Occipital lobe (tissue), 2 donors: Measurements from ENCODE around the gene CPM. TPM values are rescaled to one million over a fixed set of nuclear protein-coding genes. Genes with fewer than 3 reads are reported as not detected.
"Not testable (repeated sequence)": the region's sequence is repeated elsewhere in the genome, so short reads cannot be mapped to it uniquely, and the experiment has no call there.

ENCODE experiments used
- DNase-seq: peaks from one replicate; lab custom pipeline; 2025; lab: John Stamatoyannopoulos, UW
- total RNA-seq: library from RNA; depleted of rRNA; stranded (reverse); fragments of >200 nt; gene quantifications from one replicate; pipeline ENCODE4 v1.2.3, GENCODE V29; 2014

The CPM gene
- total RNA-seq, 1 donor from 2014 or later, result 1.7 TPM

DNA sequence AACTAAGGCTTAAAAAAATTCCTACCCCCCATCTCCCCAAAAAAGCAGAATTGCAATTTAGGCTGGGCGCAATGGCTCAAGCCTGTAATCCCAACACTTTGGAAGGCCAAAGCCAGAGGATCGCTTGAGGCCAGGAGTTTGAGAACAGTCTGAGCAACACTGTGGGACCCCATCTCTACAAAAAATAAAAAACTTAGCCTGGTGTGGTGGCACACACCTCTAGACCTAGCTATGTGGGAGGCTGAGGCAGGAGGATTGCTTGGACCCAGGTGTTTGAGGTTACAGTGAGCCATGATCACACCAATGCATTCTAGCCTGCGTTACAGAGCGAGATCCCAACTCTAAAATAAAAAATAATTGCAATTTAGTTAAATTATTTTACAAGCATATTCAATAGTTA is 54.1 kb downstream of the CPM start:
- DNase-seq, result no peak

DNA sequence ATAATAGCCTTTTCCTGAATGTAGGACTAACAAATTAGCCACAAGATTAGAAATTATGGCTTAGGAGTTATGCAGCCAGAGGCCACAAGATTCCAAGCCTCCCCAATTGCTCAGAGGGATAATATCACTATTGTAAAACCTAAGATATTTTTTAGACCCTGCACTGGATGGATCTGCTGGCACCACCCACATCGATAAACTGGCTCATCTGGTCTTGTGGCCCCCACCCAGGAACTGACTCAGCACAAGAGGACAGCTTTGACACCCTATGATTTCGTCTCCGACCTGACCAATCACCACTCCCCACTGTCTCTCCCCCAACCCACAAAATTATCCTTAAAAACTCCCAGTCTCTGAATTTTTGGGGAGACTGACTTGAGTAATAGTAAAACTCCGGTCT is 54.7 kb downstream of the CPM start:
- DNase-seq, result no peak

DNA sequence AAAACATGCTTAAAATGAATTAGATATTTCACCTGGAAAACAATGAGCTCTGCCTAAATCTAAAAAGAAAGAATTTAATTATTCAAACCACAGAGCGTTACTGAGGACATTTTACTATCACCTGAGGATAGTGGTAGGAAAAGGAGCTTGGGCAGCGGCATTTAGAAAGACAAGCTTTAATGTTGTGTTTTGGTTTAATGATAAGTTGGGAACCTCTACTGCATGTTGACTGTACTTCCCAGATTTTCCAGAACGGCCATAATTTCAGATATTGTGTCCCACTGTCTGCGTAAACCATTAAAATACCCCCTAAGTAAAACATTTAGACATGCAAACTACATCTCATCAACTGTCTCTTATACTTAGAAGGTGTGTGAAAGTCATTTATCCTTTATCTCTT is 55.4 kb downstream of the CPM start:
- no peak for DNase-seq

DNA sequence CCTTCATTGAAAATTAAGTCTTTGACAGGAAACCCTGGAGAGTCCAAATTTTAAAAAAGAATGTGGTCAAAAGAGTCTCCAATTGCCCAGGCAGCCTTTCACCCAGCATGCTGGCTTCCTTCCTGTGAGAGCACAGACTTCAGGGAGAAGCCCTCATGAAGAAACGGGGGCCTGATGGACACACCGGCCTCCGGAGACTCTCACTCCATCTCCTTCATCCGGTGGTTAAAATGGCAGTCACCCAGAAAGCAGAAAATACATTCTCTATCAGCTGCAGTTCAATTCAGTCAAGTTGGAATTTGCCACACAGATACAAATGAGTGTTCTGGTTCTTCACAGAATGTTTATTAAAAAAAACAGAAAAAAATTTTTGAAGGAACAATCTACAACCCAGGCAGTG is 56.5 kb downstream of the CPM start:
- no peak for DNase-seq

DNA sequence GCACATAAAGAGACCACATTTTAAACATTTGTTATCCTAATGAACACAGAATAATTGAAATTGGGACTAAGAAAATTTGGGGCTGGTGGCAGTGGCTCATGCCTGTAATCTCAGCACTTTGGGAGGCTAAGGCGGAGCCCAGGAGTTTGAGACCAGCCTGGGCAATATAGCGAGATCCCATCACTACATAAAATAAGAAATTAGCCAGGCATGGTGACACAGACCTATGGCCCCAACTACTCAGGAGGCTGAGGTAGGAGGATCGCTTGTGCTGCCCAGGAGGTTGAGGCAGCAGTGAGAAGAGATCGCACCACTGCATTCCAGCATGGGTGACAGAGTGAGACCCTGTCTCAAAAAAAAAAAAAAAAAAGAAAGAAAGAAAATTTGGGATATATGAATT is 59.7 kb downstream of the CPM start:
- no peak for DNase-seq

DNA sequence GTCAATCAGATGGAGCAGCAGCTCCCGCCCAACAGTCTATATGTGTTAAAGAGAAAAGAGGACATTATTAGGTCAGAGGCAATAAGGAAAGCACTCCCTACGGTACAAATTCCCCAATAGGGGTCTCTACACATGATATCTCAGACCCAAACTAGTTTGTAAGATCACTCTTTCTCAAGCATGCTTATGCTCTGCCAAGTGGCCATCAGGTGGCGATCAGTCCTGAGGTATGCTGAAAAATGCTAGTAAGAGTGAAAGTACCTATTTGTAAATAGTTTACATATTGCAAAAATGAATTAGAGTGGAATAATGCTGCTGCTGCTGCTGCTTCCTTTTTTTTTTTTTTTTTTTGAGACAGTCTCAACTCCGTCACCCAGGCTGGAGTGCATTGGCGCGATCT is 61.0 kb downstream of the CPM start:
- no peak for DNase-seq

DNA sequence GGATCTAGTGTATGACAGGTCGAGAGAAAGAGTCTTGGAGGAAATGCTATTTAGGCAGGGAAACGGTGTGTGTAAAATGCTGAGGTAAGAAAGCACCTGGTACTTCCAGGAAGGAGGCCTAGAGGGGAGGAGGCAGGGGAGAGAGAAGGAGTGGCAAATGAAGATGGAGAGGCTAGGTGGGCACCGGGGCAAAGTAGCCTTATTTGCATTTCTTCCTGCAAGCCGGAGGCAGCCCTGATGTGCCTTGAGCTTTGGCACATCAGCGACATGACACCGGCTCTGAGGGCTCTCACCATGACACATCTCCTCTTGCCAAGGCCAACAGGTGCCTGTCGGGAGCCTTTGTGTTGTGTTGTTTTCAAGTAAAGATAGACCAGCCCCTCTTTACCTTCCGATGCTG is 61.6 kb downstream of the CPM start:
- DNase-seq, result no peak

DNA sequence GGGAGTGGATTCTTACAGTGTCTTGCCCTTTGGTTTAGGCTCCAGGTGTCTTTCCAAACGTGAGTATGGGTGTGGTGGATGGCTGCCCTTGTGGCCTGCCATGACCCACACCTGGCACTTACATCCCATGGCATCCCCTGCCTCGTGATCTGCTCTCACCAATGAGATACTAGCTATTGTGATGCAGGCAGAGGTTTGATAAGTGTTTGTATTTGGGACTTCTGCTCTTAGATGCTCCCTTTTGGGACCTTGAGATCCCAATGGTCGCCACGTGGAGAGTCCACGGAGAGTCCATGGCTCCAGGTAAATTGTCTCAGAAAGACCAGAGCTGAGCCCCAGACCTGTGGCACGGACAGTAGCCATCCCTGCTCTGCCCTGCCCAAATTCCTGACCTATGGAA is 62.5 kb downstream of the CPM start:
- no peak for DNase-seq

DNA sequence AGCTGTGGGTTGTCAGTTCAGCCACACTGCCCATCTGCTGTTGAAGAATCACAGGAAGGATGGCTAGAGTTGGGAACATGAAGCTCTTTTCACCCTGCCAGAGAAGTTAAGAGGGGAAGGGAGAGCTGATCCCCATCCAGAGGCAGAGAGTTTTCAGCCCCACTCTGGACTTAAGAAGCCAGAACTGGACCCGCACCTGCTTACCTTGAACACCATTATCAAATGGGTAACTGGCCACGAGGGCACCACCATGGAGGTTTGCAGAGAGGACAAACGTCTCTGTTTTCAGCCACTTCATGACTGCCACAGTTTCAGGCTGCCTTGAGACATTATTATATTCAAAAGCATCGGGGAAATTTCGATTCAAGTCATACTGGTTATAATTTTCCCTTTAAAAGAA is 63.0 kb downstream of the CPM start:
- no peak for DNase-seq

DNA sequence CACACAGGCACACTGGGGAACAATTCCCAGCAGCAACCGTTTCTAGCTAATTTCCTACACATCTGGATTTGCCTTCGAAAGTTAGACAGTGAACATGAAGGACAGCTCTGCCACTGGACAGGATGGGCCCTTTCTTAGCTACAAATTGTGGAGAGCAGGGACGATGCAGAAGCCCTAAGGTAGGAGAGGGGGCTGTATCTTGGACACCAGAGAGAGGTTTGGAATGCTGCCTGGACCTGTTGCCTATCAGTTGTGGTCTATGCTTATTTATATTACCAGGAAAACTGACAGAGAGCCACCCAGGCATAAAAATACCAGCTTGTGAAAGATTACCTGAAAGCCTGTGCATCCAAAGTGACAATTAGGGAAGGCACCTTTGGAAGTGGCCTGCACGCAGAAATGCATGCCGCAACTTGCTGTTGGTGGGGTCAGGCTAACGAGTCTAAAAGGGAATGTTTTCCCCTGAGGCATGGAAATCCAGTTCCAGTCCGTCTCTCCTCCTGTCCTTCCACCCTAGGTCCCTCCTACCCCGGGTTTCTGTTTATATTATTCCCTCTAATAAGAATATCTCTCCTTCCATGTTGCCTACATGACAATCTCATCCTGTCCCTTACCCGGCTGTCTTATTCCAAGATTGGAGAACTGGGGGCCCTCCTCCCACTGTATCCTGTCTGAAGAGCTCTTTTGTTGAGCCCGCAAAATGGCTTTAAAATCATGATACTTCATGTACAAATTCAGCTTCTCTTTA is 64.8 kb downstream of the CPM start:
- DNase-seq, result no peak

DNA sequence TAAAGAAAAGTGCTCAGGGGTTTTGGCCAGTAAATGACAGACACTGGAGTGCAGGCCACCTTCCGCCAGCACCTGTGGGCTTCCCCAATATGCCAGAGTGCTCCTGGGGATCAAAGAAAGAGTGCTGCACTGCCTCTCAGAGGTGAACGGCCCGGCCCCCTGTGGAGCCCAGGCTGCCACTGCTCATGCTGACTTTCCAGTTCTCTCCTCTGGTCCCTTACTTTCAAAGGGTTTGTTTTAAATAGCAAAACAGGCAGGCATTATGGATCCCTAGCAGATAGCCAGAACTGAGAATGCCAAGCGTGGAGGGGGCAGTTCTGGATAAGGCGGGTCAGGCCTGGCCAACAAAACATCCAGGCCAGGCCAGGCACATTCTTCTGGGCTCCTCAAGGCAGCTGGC is 65.4 kb downstream of the CPM start:
- DNase-seq, result no peak

DNA sequence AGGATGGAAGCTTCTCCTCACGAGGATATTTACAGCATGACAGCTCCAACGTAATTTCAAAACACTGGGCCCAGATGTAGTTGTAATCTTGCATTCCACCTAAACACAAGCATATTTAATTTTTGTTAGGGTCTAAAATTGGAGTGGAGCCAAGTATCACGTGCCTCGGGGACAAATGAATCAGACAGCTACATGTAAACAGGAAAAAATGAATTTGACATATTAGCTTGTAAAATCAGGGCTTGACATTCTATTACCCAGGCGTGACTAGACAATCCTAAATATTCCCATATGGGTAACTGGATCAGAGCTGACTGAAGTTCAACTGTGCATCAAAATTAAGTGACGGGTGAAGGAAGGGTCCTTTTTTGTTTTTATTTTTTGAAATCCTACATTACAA is 66.0 kb downstream of the CPM start:
- DNase-seq, result no peak

DNA sequence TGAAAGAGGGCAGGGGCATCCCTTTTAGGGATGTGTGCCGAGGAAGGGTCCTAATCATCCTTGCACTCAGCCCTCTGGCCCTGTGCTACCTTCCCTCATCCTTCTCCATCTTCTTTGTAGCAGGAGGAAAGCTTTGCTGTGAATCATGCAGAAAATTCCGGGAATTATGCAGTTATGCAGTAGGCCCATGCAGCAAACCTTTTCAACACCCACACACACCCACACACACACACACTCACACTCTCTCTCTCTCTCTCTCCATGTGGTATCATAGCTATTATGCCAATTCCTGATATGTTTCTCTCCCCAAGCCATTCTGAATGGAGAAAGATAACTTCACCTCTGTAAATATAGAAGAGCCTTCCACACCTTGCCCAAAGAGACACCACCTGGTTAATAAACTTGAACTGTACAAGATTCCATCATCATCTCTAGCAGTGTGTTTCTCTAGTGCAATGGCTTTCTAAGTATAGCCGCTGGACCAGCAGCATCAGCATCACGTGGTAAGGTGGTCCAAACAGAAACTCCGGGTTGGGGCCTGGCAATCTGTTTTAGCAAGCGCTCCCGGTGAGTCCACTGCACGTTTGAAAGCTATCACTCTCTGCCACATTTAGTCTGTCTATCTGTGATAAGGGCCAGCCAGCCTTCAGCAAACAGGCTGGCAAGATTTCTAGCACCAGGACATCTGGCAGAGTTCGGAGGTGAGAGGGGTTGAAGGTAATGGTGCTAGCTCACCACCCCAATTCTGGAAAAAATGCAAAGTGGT is 67.4 kb downstream of the CPM start:
- no peak for DNase-seq

DNA sequence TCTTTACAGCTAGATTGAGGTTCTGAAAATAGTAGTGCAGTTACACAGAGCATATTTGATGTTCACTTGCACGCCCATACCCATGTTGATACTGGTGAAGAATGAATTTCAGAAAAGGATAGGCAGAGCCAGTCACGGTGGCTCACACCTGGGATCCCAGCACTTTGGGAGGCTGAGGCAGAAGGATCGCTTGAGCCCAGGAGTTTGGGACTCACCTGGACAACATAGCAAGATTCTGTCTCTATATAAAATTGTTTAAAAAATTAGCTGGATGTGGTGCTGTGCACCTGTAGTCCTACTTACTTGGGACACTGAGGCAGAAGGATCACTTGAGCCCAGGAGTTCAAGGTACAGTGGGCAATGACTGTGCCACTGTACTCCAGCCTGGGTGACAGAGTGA is 68.4 kb downstream of the CPM start:
- DNase-seq, result no peak

DNA sequence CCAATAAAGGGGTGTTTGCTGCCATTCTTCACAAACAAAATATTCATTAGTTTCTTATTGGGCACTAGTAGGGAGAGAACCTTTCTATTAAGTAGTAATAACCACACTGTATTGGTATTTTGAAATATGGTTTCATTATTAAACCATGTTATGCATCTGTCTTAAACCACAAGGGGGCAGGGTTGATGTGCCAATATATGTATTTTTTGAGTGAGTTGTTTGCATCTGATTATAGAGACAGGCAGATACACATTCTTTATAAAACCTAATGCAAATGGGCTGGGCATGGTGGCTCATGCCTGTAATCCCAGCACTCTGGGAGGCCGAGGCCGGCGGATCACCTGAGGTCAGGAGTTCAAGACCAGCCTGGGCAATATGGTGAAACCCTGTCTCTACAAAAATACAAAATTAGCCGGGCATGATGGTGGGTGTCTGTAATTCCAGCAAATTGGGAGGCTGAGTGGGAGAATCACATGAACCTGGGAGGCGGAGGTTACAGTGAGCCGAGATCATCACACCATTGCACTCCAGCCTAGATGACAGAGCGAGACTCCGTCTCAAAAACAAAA is 69.0 kb downstream of the CPM start:
- DNase-seq, result not testable (repeated sequence)

DNA sequence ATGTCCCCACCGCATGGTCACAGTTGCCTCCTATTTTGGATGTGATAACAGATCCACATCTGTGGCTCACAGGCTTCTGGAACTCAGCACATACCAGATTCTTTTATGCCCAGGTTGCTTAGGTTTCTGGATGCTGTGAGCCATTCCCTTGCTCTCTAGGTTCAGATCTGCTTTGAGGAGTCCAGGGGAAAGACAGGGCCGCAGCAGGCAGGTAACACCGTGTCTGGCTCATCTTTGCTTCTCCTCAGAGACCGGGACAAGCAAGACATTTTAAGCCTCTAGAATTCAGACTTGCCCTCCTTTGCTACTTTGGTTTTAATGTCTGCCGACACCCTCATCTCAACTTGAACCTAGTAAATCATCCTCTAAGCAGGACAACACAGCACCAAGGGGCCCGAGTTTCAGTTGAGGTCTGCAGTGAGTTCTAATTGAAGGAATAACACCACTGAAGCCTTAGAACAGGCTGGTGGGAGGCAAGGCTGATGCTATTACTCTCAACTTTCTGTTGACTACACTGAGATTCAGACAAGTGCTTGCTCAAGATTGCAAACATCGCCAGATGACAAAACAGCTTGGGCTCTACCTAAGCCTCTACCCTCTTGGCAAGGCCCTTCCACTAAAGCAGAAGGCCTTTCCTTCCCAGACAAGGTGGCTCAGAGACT is 69.7 kb downstream of the CPM start:
- no peak for DNase-seq

DNA sequence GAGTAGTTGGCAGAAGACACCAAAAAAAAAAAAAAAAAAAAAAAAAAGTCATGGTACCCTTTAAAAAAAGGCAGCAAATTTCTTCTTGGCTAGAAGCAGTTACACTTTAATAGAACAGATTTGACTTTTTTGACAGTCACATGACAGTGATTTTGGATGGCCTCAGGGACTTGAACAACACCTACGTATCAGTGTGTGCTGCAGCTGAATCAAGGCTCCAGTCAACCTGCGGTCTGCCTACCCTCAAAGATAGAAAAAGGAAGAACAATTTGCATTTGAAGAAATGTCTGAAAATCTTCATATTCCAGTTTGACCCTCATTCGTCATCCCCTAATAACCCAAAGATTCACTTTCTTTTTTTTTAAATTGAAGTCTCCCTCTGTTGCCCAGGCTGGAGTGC is 71.1 kb downstream of the CPM start:
- DNase-seq, result no peak

DNA sequence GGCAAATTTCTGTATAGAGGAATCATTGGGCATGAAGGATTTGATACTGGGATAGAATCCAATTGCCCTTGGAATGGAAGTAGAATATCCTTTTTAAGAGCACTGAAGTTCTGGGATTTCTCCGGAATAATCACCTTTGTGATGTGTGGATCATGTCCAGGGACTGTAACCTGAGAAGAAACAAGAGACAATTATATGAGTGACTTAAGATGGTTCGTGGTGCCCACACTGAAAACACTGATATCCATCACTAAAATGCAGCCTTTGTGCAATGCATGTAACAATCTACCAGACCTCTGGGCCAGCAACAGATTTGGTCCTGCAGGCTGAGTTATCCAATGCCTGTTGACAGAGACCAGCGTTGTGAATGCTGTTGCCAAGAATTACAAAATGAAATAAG is 76.5 kb downstream of the CPM start:
- no peak for DNase-seq

DNA sequence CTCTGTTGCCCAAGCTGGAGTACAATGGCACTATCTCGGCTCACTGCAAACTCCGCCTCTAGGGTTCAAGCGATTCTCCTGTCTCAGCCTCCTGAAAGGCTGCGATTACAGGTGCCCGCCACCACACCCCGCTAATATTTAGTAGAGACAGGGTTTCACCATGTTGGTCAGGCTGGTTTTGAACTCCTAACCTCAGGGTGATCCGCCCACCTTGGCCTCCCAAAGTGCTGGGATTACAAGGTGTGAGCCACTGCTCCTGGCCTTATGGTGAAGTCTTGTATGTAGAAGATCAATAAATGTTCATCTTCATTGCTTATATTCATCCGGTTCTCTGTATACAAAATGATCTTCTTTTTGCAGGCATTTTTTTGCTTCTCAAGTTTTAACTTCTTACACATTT is 77.2 kb downstream of the CPM start:
- no peak for DNase-seq

DNA sequence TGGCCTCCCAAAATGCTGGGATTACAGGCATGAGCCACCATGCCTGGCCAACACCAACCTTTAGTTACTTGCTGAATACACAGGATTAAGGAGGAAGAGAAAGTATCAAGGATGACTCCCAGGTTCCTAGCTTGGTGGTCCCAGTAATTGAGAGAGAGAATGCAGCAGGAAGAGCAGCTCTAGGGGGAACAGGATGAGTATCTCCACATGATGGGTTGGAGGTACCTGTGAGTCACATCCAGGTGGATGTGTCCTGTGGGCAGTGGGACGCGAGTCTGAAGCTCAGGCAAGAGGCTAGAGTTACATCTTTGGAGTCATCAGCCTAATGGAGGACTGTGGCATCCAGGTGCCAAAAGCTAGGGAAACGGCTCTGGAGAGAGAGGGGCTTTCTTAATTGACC is 77.9 kb downstream of the CPM start:
- no peak for DNase-seq

DNA sequence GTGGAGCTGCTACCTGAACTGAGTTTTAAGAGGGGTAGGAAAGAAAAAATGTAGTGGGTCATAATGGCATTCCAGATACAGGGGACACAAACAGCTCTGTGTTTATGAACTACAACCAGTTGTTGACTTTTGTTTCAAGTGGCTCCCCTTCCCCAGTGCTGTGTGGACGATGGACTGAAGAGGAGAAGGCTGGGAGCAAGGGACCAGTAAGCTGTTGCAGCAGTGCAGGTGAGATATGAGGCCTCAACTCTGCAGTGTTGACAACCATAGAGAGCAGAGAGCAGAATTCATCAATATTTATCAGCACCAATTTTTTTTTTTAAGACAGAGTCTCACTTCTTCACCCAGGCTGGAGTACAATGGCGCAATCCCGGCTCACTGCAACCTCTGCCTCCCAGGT is 78.4 kb downstream of the CPM start:
- no peak for DNase-seq

DNA sequence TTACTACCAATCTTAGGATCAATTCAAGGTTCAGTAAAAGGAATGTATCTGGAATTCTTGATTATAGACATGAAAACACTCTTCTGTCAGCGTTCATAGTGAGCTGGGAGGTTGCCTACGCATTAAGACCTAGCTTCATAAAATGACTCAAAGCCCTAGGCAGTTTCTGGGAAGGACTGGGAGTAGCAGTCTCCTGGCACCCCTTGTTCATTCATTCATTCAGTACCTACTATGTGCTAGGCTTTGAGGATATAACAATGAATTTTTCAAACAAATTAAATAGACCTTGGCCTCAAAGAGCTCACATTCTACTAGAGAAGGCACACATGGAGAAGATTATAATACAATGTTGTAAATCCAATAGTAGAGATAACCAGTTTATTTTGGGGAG is 78.9 kb downstream of the CPM start:
- no peak for DNase-seq
